HepG2 (cell line): ENCODE data around the gene GLIS2. TPM values are rescaled to one million over a fixed set of nuclear protein-coding genes. Genes with fewer than 3 reads are reported as not detected.
A peak's percentile ranks its signal among the peaks of the same experiment; 100 is the strongest.

Experiments used
- FOXA3 ChIP-seq: IDR thresholded peaks from 2 replicates; pipeline ENCODE4 v1.6.1; 2016; ENCODE audit warnings: missing genetic modification reagents, missing compliant biosample characterization
- HHEX ChIP-seq: IDR thresholded peaks from 2 replicates; pipeline ENCODE4 v1.6.1; 2016; ENCODE audit warnings: control low read depth
- KDM6A ChIP-seq: IDR thresholded peaks from 2 replicates; pipeline ENCODE4 v1.6.1; 2016; ENCODE audit warnings: low read depth
- MAX ChIP-seq: IDR thresholded peaks from 2 replicates; pipeline ENCODE4 v1.6.1; 2012; ENCODE audit warnings: inconsistent platforms
- PRDM4 ChIP-seq: sonication (generic); formaldehyde crosslinking; IDR thresholded peaks from 2 replicates; pipeline ENCODE4 v1.9.0; 2021; ENCODE audit warnings: missing genetic modification reagents, borderline replicate concordance
- SMC3 ChIP-seq: IDR thresholded peaks from 2 replicates; pipeline ENCODE4 v1.6.1; 2011; ENCODE audit warnings: low read length, improper control_type of control experiment
- TAF1 ChIP-seq: sonication (generic); formaldehyde crosslinking; IDR thresholded peaks from 2 replicates; pipeline ENCODE4 v1.4.0; 2020; ENCODE audit warnings: missing genetic modification reagents
- THAP11 ChIP-seq: IDR thresholded peaks from 2 replicates; pipeline ENCODE4 v1.6.1; 2016; ENCODE audit warnings: missing biosample characterization, missing genetic modification reagents
- TOPORS ChIP-seq: sonication (generic); formaldehyde crosslinking; IDR thresholded peaks from 2 replicates; pipeline ENCODE4 v1.8.0; 2023; ENCODE audit warnings: mild to moderate bottlenecking, missing genetic modification reagents
- ZHX1 ChIP-seq: sonication (generic); formaldehyde crosslinking; IDR thresholded peaks from 2 replicates; pipeline ENCODE4 v1.8.1; 2022; ENCODE audit warnings: low read depth, mild to moderate bottlenecking, missing genetic modification reagents
- ZNF143 ChIP-seq: sonication (generic); formaldehyde crosslinking; IDR thresholded peaks from 2 replicates; pipeline ENCODE4 v1.4.0; 2020; ENCODE audit warnings: missing genetic modification reagents
- ZNF501 ChIP-seq: sonication (generic); formaldehyde crosslinking; IDR thresholded peaks from 2 replicates; pipeline ENCODE4 v1.5.1; 2020; ENCODE audit warnings: mild to moderate bottlenecking, moderate library complexity, missing genetic modification reagents
- polyA plus RNA-seq, 8 experiments: library from polyadenylated mRNA; depleted of rRNA in 3 of 8; stranded (reverse) in 7 of 8; unstranded in 1 of 8; fragments of >200 nt; fragmentation: Illumina TruSeq in 4 of 8; extraction: Trizol in 4 of 8; gene quantifications; 2 replicates each; pipeline versions ENCODE4 v1.2.1 to v1.2.3, GENCODE V29; 2011 to 2016; ENCODE audit warnings: low read depth in 4 of 8, missing spikeins in 1 of 8, mixed read lengths in 1 of 8; ENCODE audit not compliant: insufficient read depth in 1 of 8
- total RNA-seq, 5 experiments: library from RNA; depleted of rRNA; stranded (reverse); fragments of >200 nt; fragmentation: Illumina TruSeq; extraction: Trizol; gene quantifications; 2 replicates each; pipeline ENCODE4 v1.2.3, GENCODE V29; 2016; ENCODE audit warnings: low read depth in 1 of 5
- TF ChIP-seq, protein P1 (sequence below): IDR thresholded peaks from 2 replicates; pipeline ENCODE4 v1.4.0; 2020; ENCODE audit warnings: mild to moderate bottlenecking, missing genetic modification reagents
- TF ChIP-seq, protein P2 (sequence below): sonication (generic); formaldehyde crosslinking; IDR thresholded peaks from 2 replicates; pipeline ENCODE4 v1.5.1; 2020; ENCODE audit warnings: missing genetic modification reagents, mild to moderate bottlenecking, borderline replicate concordance
- TF ChIP-seq, protein P3 (sequence below): sonication (generic); formaldehyde crosslinking; conservative IDR thresholded peaks from 2 replicates; pipeline ENCODE4 v1.4.0; 2020; ENCODE audit warnings: missing genetic modification reagents

Gene GLIS2
- total and polyA plus RNA-seq, 2 of the 13 experiments (the other 11 are each of a cell fraction or from before 2014, with no cell fraction given): 0.28 to 0.29 TPM

DNA sequence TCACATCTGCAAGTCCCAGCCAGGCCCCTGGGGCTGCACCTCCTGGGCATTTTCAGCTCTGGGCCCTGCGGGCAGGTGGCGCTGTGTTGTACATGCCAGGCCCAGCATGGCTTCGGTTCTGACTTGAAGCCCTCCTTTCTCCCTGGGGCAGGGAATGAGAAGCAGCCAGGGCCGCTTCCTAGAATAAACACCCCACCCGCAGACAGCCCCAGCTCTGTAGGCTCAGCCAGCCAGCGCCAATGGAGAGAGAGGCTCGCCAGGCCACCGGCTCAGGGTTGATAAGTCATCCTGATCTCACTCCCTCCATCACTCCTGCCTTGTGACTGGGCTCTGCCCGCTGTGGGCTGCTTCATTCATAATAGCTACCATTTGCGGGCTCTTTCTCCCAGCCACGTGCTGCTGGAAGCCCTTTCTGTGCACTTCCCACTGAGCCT lies 6.0 kb upstream of the GLIS2 start (continued):
- TF ChIP-seq, protein P1, sequence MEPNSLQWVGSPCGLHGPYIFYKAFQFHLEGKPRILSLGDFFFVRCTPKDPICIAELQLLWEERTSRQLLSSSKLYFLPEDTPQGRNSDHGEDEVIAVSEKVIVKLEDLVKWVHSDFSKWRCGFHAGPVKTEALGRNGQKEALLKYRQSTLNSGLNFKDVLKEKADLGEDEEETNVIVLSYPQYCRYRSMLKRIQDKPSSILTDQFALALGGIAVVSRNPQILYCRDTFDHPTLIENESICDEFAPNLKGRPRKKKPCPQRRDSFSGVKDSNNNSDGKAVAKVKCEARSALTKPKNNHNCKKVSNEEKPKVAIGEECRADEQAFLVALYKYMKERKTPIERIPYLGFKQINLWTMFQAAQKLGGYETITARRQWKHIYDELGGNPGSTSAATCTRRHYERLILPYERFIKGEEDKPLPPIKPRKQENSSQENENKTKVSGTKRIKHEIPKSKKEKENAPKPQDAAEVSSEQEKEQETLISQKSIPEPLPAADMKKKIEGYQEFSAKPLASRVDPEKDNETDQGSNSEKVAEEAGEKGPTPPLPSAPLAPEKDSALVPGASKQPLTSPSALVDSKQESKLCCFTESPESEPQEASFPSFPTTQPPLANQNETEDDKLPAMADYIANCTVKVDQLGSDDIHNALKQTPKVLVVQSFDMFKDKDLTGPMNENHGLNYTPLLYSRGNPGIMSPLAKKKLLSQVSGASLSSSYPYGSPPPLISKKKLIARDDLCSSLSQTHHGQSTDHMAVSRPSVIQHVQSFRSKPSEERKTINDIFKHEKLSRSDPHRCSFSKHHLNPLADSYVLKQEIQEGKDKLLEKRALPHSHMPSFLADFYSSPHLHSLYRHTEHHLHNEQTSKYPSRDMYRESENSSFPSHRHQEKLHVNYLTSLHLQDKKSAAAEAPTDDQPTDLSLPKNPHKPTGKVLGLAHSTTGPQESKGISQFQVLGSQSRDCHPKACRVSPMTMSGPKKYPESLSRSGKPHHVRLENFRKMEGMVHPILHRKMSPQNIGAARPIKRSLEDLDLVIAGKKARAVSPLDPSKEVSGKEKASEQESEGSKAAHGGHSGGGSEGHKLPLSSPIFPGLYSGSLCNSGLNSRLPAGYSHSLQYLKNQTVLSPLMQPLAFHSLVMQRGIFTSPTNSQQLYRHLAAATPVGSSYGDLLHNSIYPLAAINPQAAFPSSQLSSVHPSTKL: peak; percentile 21; the same call in 1 of the 2 replicates
- TF ChIP-seq KDM6A (CRISPR knock-in tag) (no peak), ZNF501 (CRISPR knock-in tag) (no peak; the same call in 1 of the 2 replicates), THAP11 (CRISPR knock-in tag) (peak; percentile 45; the same call in 1 of the 2 replicates), ZNF143 (CRISPR knock-in tag) (0 out of 2 replicates have a peak, but pooled peaks have one; percentile 34), HHEX (CRISPR knock-in tag) (no peak), ZHX1 (no peak), FOXA3 (peak; percentile 32; the same call in 1 of the 2 replicates), TAF1 (no peak), MAX (peak; percentile 72), SMC3 (peak; percentile 48; the same call in 1 of the 2 replicates), PRDM4 (CRISPR knock-in tag) (no peak), TOPORS (CRISPR knock-in tag) (no peak)
- TF ChIP-seq, protein P2, sequence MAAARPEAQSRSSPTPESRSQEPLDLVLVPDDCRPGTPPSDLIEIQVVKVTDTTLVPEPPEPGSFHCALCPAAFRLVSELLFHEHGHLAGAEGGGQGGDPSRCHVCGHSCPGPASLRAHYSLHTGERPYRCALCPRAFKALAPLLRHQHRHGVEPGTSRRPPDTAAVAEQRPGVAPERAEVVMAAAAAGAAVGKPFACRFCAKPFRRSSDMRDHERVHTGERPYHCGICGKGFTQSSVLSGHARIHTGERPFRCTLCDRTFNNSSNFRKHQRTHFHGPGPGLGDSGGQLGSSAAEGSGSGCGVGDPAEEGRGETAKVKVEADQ (CRISPR knock-in tag): no peak
- TF ChIP-seq, protein P3, sequence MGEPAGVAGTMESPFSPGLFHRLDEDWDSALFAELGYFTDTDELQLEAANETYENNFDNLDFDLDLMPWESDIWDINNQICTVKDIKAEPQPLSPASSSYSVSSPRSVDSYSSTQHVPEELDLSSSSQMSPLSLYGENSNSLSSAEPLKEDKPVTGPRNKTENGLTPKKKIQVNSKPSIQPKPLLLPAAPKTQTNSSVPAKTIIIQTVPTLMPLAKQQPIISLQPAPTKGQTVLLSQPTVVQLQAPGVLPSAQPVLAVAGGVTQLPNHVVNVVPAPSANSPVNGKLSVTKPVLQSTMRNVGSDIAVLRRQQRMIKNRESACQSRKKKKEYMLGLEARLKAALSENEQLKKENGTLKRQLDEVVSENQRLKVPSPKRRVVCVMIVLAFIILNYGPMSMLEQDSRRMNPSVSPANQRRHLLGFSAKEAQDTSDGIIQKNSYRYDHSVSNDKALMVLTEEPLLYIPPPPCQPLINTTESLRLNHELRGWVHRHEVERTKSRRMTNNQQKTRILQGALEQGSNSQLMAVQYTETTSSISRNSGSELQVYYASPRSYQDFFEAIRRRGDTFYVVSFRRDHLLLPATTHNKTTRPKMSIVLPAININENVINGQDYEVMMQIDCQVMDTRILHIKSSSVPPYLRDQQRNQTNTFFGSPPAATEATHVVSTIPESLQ: no peak
